Keratinocyte (primary cell): ENCODE measurements around the gene MMD.

Experiments used
- CTCF ChIP-seq, 3 experiments: IDR thresholded peaks in 1 of 3; conservative IDR thresholded peaks in 1 of 3; optimal IDR thresholded peaks in 1 of 3; 2 replicates in 2 of 3; 3 replicates in 1 of 3; pipeline versions ENCODE3 to v1.5.1; 2011; ENCODE audit warnings: low read length in 3 of 3, mild to moderate bottlenecking in 3 of 3, moderate library complexity in 2 of 3, control low read depth in 1 of 3, inconsistent platforms in 1 of 3; ENCODE audit not compliant: insufficient read depth in 2 of 3; ENCODE audit errors: extremely low read depth in 1 of 3
- EZH2 ChIP-seq: IDR thresholded peaks from one replicate; pipeline ENCODE4 v1.6.1; 2012; ENCODE audit warnings: inconsistent platforms, mild to moderate bottlenecking, low read length, moderate library complexity

- TF ChIP-seq CTCF (optimal IDR thresholded peaks at IDR 0.05 in 1 of 3, IDR thresholded peaks at IDR 0.05 in 1 of 3, conservative IDR thresholded peaks at IDR 0.05 in 1 of 3; ENCODE audit: extremely low read depth in 1 of 3, insufficient read depth in 2 of 3, low read length in 3 of 3) = no peak
- no peak for TF ChIP-seq EZH2
Measured at GRCh38 chr17:55443904-55444303, 22.3 kb upstream of the MMD start.
